ELF-1 (cell line): ENCODE data around the gene CLEC4A.
"Not testable (repeated sequence)": the region's sequence is repeated elsewhere in the genome, so short reads cannot be mapped to it uniquely, and the experiment has no call there.

Experiments used
- DNase-seq: peaks from one replicate; pipeline ENCODE4 v3.0.0-alpha.2; 2016; ENCODE audit warnings: low read depth, low spot score

CLEC4A gene

DNA sequence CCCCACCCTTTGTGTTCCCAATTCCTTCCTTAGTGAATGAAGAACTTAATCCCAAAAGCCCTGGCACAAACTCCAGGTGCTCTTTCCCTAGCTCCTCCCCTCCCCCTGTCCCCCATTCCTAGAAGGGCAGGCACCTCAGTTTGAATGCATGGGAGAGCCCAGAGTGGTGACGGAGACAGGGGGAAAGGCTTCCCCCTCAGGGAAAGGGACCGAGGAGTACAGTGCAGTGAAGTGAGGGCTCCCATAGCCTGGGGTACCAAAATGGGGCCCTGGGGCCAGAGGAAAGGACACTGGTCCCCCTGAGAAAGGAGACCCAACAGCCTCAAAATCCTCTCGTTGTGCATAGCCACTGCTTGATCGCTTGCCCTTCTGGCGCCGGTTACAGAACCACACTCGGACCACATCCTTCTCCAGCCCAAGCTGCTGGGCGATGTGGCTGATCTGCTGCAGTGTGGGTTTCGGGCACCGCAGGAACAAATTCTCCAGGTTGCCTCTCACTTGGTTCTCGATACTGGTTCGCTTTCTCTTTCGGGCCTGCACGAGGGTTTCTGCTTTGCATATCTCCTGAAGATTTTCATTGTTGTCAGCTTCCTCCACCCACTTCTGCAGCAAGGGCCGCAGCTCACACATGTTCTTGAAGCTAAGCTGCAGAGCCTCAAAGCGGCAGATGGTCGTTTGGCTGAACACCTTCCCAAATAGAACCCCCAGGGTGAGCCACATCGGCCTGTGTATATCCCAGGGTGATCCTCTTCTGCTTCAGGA is 10.4 kb downstream of the CLEC4A start:
- DNase-seq = not testable (repeated sequence)

DNA sequence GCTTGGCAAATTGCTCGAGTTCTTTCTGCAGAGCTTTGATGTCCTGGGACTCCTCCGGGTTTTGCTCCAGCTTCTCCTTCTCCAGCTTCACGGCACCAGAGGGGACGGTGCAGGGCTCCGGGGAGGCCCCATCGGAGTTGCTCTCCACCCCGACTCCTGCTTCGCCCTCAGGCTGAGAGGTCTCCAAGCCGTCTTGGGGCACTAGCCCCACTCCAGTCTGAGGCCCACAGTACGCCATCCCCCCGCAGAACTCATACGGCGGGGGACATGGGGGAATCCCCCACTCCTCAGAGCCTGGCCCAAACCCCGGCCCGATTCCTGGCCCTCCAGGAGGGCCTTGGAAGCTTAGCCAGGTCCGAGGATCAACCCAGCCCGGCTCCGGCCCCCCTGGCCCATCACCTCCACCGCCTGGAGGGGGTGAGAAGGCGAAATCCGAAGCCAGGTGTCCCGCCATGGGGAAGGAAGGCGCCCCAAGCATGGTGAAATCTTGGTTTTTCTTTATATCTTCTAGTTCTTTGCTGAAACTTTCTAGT is 11.0 kb downstream of the CLEC4A start:
- not testable (repeated sequence) for DNase-seq

DNA sequence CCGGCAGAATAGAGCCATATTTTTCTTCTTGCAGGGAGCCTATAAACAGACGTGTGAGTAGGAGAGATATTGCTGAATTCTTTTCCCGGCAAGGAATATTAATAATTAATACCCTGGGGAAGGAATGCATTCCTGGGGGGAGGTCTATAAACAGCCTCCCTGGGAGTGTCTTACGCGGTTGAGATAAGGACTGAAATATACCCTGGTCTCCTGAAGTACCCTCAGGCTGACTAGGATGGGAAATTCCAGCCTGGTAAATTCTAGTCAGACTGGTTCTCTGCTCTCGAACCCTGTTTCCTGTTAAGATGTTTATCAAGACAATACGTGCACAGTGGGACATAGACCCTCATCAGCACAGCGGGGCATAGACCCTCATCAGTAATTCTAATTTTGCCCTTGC is 18.2 kb downstream of the CLEC4A start:
- DNase-seq = peak; percentile 11

DNA sequence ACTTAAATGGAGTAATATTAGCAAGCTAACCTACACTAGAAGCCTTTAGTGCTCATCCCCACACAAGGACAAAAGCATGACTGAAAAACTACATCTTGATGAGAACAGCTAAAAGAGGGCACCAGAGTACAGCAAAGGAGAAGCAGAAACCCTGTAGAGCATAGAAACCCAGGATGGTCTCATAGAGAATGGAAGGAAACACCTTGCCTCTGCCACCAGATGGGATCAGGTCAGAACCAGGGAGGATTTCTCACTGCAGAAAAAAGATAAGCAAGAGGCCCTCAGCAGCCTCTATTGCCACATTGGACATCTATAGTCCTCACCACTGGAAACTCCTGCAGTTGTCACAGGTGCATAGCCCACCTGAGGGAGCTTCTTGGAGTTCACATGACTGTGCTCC is 19.8 kb downstream of the CLEC4A start:
- no peak for DNase-seq

DNA sequence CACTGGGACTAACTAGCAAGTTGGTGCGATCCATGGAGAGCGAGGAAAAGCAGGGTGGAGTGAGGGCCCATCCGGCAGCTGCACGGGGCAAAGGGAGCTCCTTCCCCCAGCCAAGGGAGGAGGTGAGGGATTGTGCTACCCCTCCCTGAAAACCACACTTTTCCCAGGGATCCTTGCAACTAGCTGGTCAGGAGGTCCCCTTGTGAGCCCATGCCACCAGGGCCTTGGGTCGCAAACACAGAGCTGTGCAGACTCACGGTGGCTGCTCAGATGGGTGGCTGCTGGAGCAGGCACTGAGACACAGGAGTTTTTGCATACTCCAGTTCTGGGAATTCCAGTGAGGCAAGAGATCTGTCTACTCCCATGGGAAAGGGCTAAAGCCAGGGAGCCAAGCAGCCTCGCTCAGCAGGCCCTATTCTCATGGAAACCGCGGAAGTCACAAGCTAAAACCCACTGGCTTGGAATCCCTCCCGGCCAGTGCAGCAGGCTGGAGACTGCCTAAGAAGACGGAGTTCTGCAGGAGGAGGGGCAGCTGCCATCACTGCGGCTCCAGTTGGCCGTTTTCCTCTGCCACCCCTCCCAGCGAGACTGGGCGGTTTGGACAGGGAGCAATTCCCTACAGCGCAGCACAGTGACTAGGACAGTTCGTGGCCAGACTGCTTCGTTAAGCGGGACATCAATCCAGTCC is 22.5 kb downstream of the CLEC4A start:
- peak; percentile 89 for DNase-seq

DNA sequence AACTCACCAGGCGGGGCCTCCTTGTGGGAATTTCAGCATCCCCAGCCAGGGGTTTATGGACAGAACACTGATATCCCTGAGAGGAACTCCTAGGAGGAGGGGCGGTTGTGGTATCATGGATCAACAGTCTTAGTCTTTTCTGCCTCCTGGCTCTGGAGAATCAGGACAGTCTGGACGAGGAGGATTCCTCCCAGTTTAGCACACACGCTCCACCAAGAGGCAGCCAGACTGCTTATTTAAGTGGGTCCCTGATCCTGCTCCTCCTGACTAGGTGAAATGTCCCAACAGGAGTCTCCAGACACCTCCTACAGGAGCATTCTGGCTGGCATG is 23.0 kb downstream of the CLEC4A start:
- DNase-seq = no peak

DNA sequence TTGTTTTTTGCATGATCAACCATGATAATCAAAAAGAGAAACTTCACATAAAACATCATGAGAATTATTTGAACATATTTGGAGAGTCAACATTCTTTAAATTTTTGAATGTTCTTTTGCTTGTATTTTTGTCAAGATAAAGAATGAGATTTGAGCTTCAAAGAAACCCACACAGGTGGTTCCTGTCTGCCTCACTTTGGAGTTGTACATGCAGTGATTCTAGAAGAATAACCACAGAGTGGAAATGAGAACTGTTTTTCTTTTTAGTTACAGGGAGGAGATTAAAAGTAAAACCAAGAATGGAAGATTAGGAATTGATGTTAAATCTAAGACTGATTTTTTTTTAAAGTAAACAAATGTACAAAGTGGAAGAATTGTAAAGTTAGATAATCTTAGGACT is 31.1 kb downstream of the CLEC4A start:
- DNase-seq = no peak

DNA sequence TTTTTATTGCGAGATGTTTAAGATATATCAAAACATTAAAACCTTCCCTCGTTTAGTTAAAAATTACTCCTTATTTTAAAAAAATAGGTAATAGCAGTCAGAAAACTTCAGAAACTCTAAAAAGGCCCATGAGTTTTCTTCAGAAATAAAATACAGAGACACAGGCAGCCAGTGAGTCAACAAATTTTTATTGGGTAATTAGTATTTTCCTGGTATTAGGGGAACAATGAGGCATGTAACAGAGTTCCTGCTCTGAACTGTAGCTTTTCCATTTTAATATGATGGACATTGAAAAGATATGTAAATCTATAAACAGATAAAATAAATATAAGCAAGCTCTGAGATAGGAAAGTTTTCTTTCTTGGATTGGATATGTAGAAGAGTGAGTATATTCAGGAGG is 33.0 kb downstream of the CLEC4A start:
- DNase-seq = no peak

DNA sequence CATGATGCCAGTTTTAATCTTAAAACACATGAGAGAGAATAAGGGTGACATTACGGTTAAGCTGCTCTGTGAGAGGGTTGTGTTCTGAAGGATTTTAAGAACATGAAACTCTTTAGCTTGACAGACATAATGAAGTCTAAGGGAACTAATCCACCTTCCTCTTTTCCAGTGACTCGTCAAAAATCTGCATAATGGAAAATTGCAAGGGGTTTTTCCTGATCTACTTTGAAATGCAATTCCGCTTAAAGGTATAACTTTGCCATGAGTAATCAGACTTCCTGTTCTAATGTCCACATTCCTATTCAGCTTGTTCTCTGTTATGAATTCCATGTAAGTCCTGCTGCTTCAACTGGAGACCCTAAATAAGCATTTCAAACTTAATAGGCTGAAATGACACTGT is 33.4 kb downstream of the CLEC4A start, which contains the start of gene ZNF705A:
TSS of gene ZNF705A (plus strand) at position 171 of the 400 bp plus-strand sequence. CDS start 15,611 bp downstream, outside the sequence.
- no peak for DNase-seq

DNA sequence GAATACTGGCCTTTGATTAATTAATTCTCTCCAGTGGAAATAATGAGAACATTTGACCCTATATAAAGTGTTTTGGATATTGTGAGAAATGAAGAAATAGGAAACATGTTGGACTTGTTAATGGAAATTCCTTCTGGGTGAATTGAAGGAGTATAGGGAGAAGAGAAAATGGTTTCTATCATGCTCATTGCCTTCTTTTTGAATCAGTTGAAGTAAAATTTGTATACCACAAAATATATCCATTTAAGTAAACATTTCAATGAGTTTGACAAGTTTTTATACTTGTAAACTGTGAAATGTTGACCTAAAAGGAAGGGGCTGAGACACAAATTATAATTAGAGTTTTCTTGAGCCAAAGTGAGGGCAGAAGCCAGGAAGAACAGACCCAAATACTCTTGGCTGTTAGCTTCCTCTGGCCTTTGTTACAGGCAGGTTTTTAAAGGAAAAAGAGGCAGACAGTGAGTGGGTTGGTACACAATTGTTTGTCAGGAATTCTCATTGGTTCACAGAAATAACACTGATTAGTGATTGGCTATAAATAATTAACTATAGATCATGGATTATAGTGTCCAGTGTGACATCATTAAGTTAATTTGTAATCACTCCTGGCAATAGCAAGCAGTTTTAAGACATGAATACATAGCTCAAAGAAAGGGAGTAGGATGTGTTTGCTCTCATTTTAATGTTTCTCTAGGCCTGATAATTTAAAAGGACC is 34.2 kb downstream of the CLEC4A start:
- DNase-seq = no peak

DNA sequence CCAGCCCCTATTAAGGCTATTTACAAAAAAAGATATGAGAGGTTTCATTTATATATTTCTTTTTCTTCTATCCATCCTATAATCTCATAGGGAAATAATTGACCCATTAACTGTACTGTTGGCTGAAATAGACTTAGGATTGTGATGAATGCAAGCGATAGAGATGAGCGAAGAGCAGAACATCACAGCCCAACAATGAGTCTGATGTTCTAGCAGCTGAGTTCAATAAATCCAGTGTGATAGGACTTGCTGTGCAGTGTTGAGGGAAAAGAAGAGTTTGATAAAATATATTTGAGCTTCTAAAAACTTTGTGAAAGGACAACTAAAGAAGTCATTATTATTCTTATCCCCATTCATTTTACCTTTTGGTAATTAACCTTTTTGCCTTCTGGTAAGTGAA is 49.5 kb downstream of the CLEC4A start:
- DNase-seq = not testable (repeated sequence)

DNA sequence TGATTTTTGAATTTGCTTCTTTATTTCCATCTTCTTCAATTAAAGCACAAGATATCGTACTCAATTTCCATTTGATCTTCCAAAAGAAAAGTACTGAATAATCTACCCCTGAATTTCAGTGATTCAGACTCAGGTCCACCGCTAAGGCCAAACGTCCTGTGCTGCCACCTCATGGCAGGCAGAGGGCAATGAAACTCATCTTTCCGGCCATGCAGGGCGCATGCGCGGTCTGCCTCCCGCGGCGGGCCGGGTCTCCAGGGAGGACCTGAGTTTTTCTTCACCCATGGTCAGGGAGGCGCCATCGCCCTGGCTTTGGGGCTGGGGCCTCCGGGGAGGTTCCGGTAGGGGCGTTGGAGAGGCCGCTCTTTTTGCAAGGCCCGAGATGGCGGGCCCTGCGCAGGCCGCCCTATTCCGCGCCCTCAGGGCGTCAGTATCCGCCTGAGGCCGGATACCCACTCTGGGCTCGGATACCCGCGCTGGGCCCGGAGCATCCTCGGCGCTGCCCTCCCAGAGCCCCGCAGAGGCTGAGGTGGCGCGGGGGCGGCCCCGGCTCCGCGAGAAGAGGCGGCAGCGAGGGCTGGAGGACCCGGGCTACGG is 56.7 kb downstream of the CLEC4A start:
- DNase-seq = peak; percentile 78

DNA sequence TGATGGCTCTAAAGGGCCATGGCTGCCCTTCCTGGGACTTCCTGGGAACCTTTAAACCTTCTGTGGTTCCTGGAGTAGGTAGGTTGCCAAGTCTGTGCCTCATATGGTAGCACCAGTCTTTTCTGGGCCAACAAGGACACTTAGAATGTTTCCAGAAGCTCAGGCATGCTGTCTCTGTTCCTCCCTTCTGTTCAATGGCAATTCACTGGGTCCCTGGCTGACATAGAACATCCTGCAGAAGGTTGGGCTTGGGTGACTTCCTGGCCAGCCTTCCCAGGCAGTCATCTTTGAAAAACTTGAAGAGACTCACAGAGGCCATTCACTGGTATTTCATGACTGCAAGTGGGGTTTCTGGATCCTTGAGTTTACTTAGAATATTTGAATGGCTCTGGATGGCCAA is 57.9 kb downstream of the CLEC4A start:
- not testable (repeated sequence) for DNase-seq

DNA sequence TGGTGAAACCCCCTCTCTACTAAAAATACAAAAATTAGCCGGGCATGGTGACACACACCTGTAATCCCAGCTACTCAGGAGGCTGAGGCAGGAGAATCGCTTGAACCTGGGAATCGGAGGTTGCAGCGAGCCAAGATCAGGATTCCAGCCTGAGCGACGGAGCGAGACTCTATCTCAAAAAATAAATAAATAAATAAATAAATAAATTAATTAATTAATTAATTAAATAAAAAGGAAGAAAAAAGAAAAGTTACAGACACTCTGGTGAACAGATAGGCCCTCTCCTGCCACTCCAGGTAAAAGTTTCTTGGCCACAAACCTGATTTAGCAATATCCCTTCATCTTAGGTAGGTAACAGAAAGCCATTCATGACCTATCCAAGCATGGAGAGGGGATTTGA is 59.5 kb downstream of the CLEC4A start:
- DNase-seq = not testable (repeated sequence)

DNA sequence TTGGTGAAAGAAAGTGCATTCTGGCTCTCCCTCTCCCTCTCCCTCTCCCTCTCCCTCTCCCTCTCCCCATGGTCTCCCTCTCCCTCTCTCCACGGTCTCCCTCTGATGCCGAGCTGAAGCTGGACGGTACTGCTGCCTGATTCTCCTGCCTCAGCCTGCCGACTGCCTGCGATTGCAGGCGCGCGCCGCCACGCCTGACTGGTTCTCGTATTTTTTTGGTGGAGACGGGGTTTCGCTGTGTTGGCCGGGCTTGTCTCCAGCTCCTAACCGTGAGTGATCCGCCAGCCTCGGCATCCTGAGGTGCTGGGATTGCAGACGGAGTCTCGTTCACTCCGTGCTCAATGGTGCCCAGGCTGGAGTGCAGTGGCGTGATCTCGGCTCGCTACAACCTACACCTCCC is 59.9 kb downstream of the CLEC4A start:
- not testable (repeated sequence) for DNase-seq

DNA sequence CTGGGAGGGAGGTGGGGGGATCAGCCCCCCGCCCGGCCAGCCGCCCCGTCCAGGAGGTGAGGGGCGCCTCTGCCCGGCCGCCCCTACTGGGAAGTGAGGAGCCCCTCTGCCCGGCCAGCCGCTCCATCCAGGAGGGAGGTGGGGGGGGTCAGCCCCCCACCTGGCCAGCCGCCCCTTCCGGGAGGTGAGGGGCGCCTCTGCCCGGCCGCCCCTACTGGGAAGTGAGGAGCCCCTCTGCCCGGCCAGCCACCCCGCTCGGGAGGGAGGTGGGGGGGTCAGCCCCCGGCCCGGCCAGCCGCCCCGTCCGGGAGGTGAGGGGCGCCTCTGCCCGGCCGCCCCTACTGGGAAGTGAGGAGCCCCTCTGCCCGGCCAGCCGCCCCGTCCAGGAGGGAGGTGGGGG is 60.8 kb downstream of the CLEC4A start:
- not testable (repeated sequence) for DNase-seq

DNA sequence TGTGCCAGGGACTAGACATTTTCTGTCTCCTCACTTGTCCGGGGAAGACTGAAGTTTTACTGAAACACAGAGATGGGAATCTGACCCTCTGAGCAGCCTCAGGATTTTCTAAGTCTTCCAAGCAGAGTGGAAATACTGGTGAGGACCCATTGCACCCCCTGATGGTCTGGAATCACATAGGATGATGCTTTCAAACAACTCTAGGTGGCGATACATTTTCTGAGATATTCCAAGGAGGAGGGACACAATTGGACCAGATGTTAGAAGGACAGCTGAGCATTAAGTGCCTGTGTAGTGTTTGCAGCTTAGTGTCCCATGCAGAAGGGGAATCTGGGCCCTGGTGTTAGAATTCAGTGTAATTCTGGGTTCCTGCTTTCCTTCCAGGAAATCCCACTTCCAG is 64.7 kb downstream of the CLEC4A start:
- not testable (repeated sequence) for DNase-seq
